H1 (cell line): ENCODE data around the gene ELMO1. TPM values are rescaled to one million over a fixed set of nuclear protein-coding genes. Genes with fewer than 3 reads are reported as not detected.

Source experiments
- CTCF ChIA-PET: fragments of 300-600 bp; sonication (Branson Sonifier 250); formaldehyde crosslinking; loops from one replicate; lab custom pipeline; 2021; ENCODE audit not compliant: partially characterized antibody; lab: Charles Lee
- POLR2A ChIA-PET: fragments of 300-600 bp; sonication (Branson Sonifier 250); formaldehyde crosslinking; loops from one replicate; lab custom pipeline; 2021; ENCODE audit warnings: inconsistent platforms; ENCODE audit not compliant: partially characterized antibody; lab: Charles Lee
- DNase-seq, 2 experiments: peaks; one replicate each; pipeline versions ENCODE4 v3.0.0 to v3.0.0-alpha.2; 2010 to 2022; ENCODE audit warnings: low spot score in 2 of 2, low read depth in 1 of 2, mixed read lengths in 1 of 2
- FAIRE-seq: peaks from 2 replicates; lab custom pipeline; 2011; peaks lifted over from hg19 to GRCh38; lab: Jason Lieb, UNC
- H2AFZ ChIP-seq: 2 replicates; pipeline ENCODE4 v1.8.1; 2012; ENCODE audit warnings: low read length, inconsistent platforms
- H2AK5ac ChIP-seq: 2 replicates; pipeline ENCODE4 v1.6.1; 2013; ENCODE audit warnings: low read depth, low read length
- H2BK120ac ChIP-seq: replicated peaks from 2 replicates; pipeline ENCODE3; 2013; ENCODE audit warnings: low read depth, low read length, inconsistent platforms
- H2BK12ac ChIP-seq: 2 replicates; pipeline ENCODE4 v1.6.1; 2013; ENCODE audit warnings: low read depth, low read length
- H2BK15ac ChIP-seq: 2 replicates; pipeline ENCODE4 v1.6.1; 2013; ENCODE audit warnings: low read length
- H2BK20ac ChIP-seq: 2 replicates; pipeline ENCODE4 v1.6.1; 2013; ENCODE audit warnings: low read length
- H2BK5ac ChIP-seq: 2 replicates; pipeline ENCODE4 v1.6.1; 2013; ENCODE audit warnings: low read depth, low read length
- H3K14ac ChIP-seq: 2 replicates; pipeline ENCODE4 v1.6.1; 2013; ENCODE audit warnings: inconsistent platforms; ENCODE audit not compliant: insufficient read length
- H3K18ac ChIP-seq: 2 replicates; pipeline ENCODE4 v1.6.1; 2013; ENCODE audit warnings: low read length; ENCODE audit errors: extremely low read depth
- H3K23ac ChIP-seq: 2 replicates; pipeline ENCODE4 v1.6.1; 2013; ENCODE audit warnings: inconsistent platforms; ENCODE audit not compliant: insufficient read length
- H3K23me2 ChIP-seq: 2 replicates; pipeline ENCODE4 v1.6.1; 2013; ENCODE audit warnings: low read depth, low read length
- H3K27ac ChIP-seq: 2 replicates; pipeline ENCODE4 v1.6.1; 2011; ENCODE audit warnings: low read depth, low read length, inconsistent platforms
- H3K27me3 ChIP-seq, 4 experiments: replicated peaks in 1 of 4; 1 replicate in 1 of 4; 2 replicates in 3 of 4; pipeline versions ENCODE4 v1.6.1 to v1.8.1; 2011 to 2013; ENCODE audit warnings: low read length in 3 of 4, mild to moderate bottlenecking in 3 of 4, inconsistent platforms in 2 of 4, mixed read lengths in 2 of 4, moderate library complexity in 1 of 4; ENCODE audit not compliant: control insufficient read depth in 3 of 4, insufficient read depth in 3 of 4; ENCODE audit errors: extremely low read depth in 1 of 4
- H3K36me3 ChIP-seq, 4 experiments: 2 replicates each; pipeline versions ENCODE4 v1.6.1 to v1.8.1; 2011 to 2013; ENCODE audit warnings: mild to moderate bottlenecking in 4 of 4, low read length in 3 of 4, moderate library complexity in 2 of 4, control low read depth in 1 of 4, inconsistent platforms in 1 of 4; ENCODE audit not compliant: insufficient read depth in 4 of 4, control insufficient read depth in 2 of 4
- H3K4ac ChIP-seq: replicated peaks from 2 replicates; pipeline ENCODE3; 2013; ENCODE audit warnings: low read length, low read depth, mixed read lengths, inconsistent platforms; ENCODE audit not compliant: insufficient read length
- H3K4me1 ChIP-seq, 4 experiments: replicated peaks in 1 of 4; 1 replicate in 1 of 4; 2 replicates in 3 of 4; pipeline versions ENCODE4 v1.6.1 to v1.8.1; 2011 to 2013; ENCODE audit warnings: low read length in 3 of 4, inconsistent platforms in 2 of 4, mixed read lengths in 1 of 4; ENCODE audit not compliant: insufficient read depth in 4 of 4, control insufficient read depth in 3 of 4
- H3K4me2 ChIP-seq, 2 experiments: 2 replicates each; pipeline versions ENCODE4 v1.6.1 to v1.8.1; 2011 to 2013; ENCODE audit warnings: low read depth in 2 of 2, low read length in 2 of 2, control low read depth in 1 of 2, inconsistent platforms in 1 of 2, mild to moderate bottlenecking in 1 of 2; ENCODE audit not compliant: insufficient read depth in 1 of 2
- H3K4me3 ChIP-seq, 4 experiments: fragments of 200-600, 300-600 bp in 1 of 4; sonication (generic), shearing (Covaris generic), sonication (Bioruptor Twin) in 1 of 4; 2 replicates each; pipeline versions ENCODE4 v1.5.1 to v1.8.1; 2011 to 2016; ENCODE audit warnings: low read length in 4 of 4, low read depth in 3 of 4, control low read depth in 2 of 4, inconsistent platforms in 2 of 4, mild to moderate bottlenecking in 2 of 4, mixed read lengths in 1 of 4, moderate library complexity in 1 of 4; ENCODE audit not compliant: insufficient read depth in 2 of 4; ENCODE audit errors: extremely low read depth in 1 of 4
- H3K56ac ChIP-seq: replicated peaks from 2 replicates; pipeline ENCODE3; 2013; ENCODE audit warnings: low read depth, mild to moderate bottlenecking, mixed read lengths, low read length, inconsistent platforms; ENCODE audit not compliant: insufficient read length
- H3K79me1 ChIP-seq: 2 replicates; pipeline ENCODE4 v1.6.1; 2013; ENCODE audit warnings: low read depth, low read length, control low read depth
- H3K79me2 ChIP-seq, 2 experiments: 2 replicates each; pipeline versions ENCODE4 v1.6.1 to v1.8.1; 2012 to 2013; ENCODE audit warnings: low read length in 2 of 2, mild to moderate bottlenecking in 2 of 2, inconsistent platforms in 1 of 2; ENCODE audit not compliant: insufficient read depth in 2 of 2, control insufficient read depth in 1 of 2
- H3K9ac ChIP-seq, 4 experiments: replicated peaks in 1 of 4; 1 replicate in 1 of 4; 2 replicates in 3 of 4; pipeline versions ENCODE4 v1.6.1 to v1.8.1; 2011 to 2013; ENCODE audit warnings: low read depth in 3 of 4, low read length in 3 of 4, control low read depth in 2 of 4, mild to moderate bottlenecking in 2 of 4, moderate library complexity in 2 of 4, inconsistent platforms in 1 of 4; ENCODE audit errors: extremely low read depth in 1 of 4
- H3K9me3 ChIP-seq, 2 experiments: 2 replicates each; pipeline versions ENCODE4 v1.6.1 to v1.8.1; 2012 to 2013; ENCODE audit warnings: mild to moderate bottlenecking in 2 of 2, moderate library complexity in 2 of 2, control low read depth in 1 of 2, inconsistent platforms in 1 of 2, low read depth in 1 of 2, low read length in 1 of 2, mixed read lengths in 1 of 2; ENCODE audit not compliant: insufficient read depth in 2 of 2
- H4K20me1 ChIP-seq, 2 experiments: replicated peaks in 1 of 2; 2 replicates each; pipeline versions ENCODE3 to v1.8.1; 2011 to 2013; ENCODE audit warnings: inconsistent platforms in 2 of 2, low read length in 2 of 2, mild to moderate bottlenecking in 1 of 2; ENCODE audit not compliant: insufficient read depth in 2 of 2, control insufficient read depth in 1 of 2
- H4K5ac ChIP-seq: 2 replicates; pipeline ENCODE4 v1.6.1; 2013; ENCODE audit warnings: low read length, low read depth, mixed read lengths, inconsistent platforms; ENCODE audit not compliant: insufficient read length
- H4K8ac ChIP-seq: 2 replicates; pipeline ENCODE4 v1.8.0; 2013; ENCODE audit warnings: mild to moderate bottlenecking, moderate library complexity, low read length, inconsistent platforms; ENCODE audit not compliant: insufficient read depth; ENCODE audit errors: extremely low read depth
- H4K91ac ChIP-seq: replicated peaks from 2 replicates; pipeline ENCODE3; 2013; ENCODE audit warnings: low read length, mixed read lengths, inconsistent platforms; ENCODE audit not compliant: insufficient read length
- CTBP2 ChIP-seq: IDR thresholded peaks from 2 replicates; pipeline ENCODE4 v1.7.0; 2011; ENCODE audit warnings: borderline replicate concordance, mild to moderate bottlenecking, moderate library complexity, mixed read lengths, low read length; ENCODE audit not compliant: insufficient read depth, insufficient read length
- GABPA ChIP-seq: IDR thresholded peaks from 2 replicates; pipeline ENCODE4 v1.6.1; 2011; ENCODE audit warnings: mild to moderate bottlenecking, low read length, moderate library complexity, borderline replicate concordance; ENCODE audit not compliant: insufficient read depth
- SP2 ChIP-seq: IDR thresholded peaks from 2 replicates; pipeline ENCODE4 v1.6.1; 2012; ENCODE audit warnings: mild to moderate bottlenecking, low read length, inconsistent platforms
- SRF ChIP-seq: IDR thresholded peaks from 2 replicates; pipeline ENCODE4 v1.6.1; 2011; ENCODE audit warnings: mild to moderate bottlenecking, low read depth, low read length, moderate library complexity
- TAF7 ChIP-seq: optimal IDR thresholded peaks from 2 replicates; pipeline ENCODE3; 2011; ENCODE audit warnings: low read depth, mild to moderate bottlenecking, inconsistent platforms, low read length, moderate library complexity, borderline replicate concordance
- WGBS, 2 experiments: shearing (Covaris generic) in 1 of 2; methylation state at CpG; one replicate each; pipeline versions ENCODE4 v1.1.6 to v1.1.7; 2013 to 2015; ENCODE audit warnings: low lambda C conversion rate in 2 of 2, mixed read lengths in 2 of 2, inconsistent platforms in 1 of 2, low coverage in 1 of 2, missing lambda C conversion rate in 1 of 2; ENCODE audit not compliant: insufficient replicate concordance in 2 of 2, insufficient coverage in 1 of 2, insufficient read length in 1 of 2; ENCODE audit errors: extremely low coverage in 1 of 2, missing lambda C conversion rate in 1 of 2; 5-methylcytosine and 5-hydroxymethylcytosine counted together
- polyA plus RNA-seq, 7 experiments: library from polyadenylated mRNA; depleted of rRNA in 3 of 7; stranded (reverse) in 5 of 7; unstranded in 2 of 7; fragments of >200 nt in 5 of 7; fragments of 200-250 nt in 2 of 7; gene quantifications; 1 replicate in 5 of 7; 2 replicates in 1 of 7; 4 replicates in 1 of 7; pipeline versions ENCODE4 v1.2.1 to v1.2.3, GENCODE V29; 2011 to 2013; ENCODE audit warnings: missing spikeins in 2 of 7, mixed read lengths in 2 of 7
- total RNA-seq: library from RNA; stranded (reverse); fragmentation: NEBNext Ultra II Directional; extraction: Animal tissue kit (Norgen Biotek cat#: 25700); gene quantifications from 2 replicates; pipeline ENCODE4 v1.2.1, GENCODE V29; 2021
- TF ChIP-seq, protein P1 (sequence below): IDR thresholded peaks from 2 replicates; pipeline ENCODE4 v1.6.1; 2012; ENCODE audit warnings: low read length, inconsistent platforms

The ELMO1 gene
- total and polyA plus RNA-seq, 2 of the 8 experiments (the other 6 are each of a cell fraction or from before 2014, with no cell fraction given), result 18.4 to 21.0 TPM

DNA sequence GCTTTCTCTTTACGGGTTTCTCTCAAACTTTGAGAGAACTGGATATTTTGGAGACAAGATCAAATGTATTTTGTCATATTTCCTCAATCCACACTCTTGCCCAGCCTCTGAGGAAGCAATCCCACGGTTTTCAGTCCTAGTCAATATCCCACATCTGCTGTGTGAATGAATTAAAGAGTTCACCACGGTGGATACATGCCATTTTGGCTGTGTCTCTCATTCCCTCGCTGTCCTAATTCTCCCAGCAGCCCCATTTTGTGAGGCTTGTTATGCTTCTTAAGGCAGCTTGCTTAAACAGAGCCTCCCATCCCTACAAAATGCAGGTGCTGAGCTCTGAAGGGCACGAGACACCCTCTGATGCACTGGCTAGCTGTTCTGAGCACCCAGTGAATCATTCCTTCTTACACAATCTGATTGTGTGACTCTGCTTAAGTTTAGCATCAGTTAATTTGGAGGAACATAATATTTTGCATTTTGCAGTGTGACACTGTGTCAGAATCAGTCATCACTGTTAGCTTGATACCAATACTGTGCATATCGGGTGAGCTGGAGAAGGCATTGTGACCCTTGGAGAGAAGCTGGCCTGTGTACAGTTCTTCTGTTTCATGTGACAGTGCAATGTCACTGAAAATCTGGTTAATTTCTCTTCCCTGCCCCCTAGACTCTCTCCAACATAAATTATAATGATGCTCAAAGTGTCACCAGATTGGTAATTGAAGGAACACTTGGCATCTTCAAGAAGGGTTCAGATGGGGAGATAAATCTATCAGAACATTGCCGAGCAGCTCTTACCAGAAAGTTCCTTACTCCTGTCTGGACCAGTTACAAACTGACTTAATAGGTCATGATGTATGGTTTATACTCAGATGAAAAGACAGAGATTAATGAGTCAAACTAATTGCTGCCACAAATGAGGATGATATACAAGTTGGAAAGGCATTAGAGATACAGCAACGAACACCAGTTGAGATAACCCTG lies 620.6 kb downstream of the ELMO1 start:
- Histone ChIP-seq H4K5ac (no peak overlapping the region), H3K23ac (no peak overlapping the region), H3K14ac (no peak overlapping the region), H2AFZ (no peak overlapping the region), H3K4me3 (no peak overlapping the region), H2BK12ac (no peak overlapping the region), H3K23me2 (no peaks in the 10 kb centered on the region), H3K4me2 (no peak overlapping the region), H2BK20ac (no peak overlapping the region), H3K9me3 (peaks cover 0 to 4% of the 10 kb centered on the region in 2 experiments; a peak in 1 of 4 replicates), H3K79me1 (no peaks in the 10 kb centered on the region), H2BK5ac (no peak overlapping the region), H3K36me3 (no peaks in the 10 kb centered on the region), H4K91ac (no peak overlapping the region), H4K8ac (no peak overlapping the region), H3K4ac (no peak overlapping the region), H4K20me1 (no peaks in the 10 kb centered on the region), H3K79me2 (no peaks in the 10 kb centered on the region), H3K27ac (no peak overlapping the region), H2BK15ac (no peak overlapping the region), H3K27me3 (no peaks in the 10 kb centered on the region), H3K9ac (no peak overlapping the region), H3K18ac (no peak overlapping the region), H3K4me1 (no peaks in the 10 kb centered on the region), H3K56ac (no peak overlapping the region), H2BK120ac (no peak overlapping the region), H2AK5ac (no peak overlapping the region)
- POLR2A ChIA-PET, result no interaction called here
- CTCF ChIA-PET, result interaction anchor here (0.6 to 1.6 kb wide), 5 partner anchors 25 to 354 kb away, joined by 3 to 6 read pairs (median 3); no protein-coding TSS in a partner anchor
- FAIRE-seq (no peak), DNase-seq (no peak)
- TF ChIP-seq SRF (no peak), SP2 (no peak), CTBP2 (no peak), TAF7 (no peak), GABPA (no peak)
- TF ChIP-seq, protein P1, sequence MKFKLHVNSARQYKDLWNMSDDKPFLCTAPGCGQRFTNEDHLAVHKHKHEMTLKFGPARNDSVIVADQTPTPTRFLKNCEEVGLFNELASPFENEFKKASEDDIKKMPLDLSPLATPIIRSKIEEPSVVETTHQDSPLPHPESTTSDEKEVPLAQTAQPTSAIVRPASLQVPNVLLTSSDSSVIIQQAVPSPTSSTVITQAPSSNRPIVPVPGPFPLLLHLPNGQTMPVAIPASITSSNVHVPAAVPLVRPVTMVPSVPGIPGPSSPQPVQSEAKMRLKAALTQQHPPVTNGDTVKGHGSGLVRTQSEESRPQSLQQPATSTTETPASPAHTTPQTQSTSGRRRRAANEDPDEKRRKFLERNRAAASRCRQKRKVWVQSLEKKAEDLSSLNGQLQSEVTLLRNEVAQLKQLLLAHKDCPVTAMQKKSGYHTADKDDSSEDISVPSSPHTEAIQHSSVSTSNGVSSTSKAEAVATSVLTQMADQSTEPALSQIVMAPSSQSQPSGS, result no peak
- 89% methylated on average over 8 of the region's 8 CpGs; no CpG with 5 or more reads in 1 of the 2 experiments for WGBS, 2 experiments
